SK-N-SH (cell line): Measurements from ENCODE around the gene MOK. TPM values are rescaled to one million over a fixed set of nuclear protein-coding genes. Genes with fewer than 3 reads are reported as not detected.

Experiments used
- CTCF ChIA-PET: fragments of 300-600, 350-600 bp; formaldehyde crosslinking; extraction: SDS; loops from one replicate; lab custom pipeline; 2021; lab: Yijun Ruan, JAX
- POLR2A ChIA-PET: fragments of 350-600 bp; sonication (Branson Sonifier 250); formaldehyde crosslinking; extraction: SDS; loops from one replicate; lab custom pipeline; 2020; ENCODE audit warnings: antibody characterized with exemption, inconsistent platforms; lab: Yijun Ruan, JAX
- DNase-seq: peaks from one replicate; pipeline ENCODE4 v3.0.0; 2012
- H2AFZ ChIP-seq: fragments of 200-600 bp; sonication (generic); 2 replicates; pipeline ENCODE4 v1.8.1; 2016; ENCODE audit warnings: antibody characterized with exemption, mild to moderate bottlenecking, low read depth
- H3F3A ChIP-seq: fragments of 200-600 bp; sonication (generic); replicated peaks from 2 replicates; pipeline ENCODE3; 2016; ENCODE audit warnings: antibody characterized with exemption, mild to moderate bottlenecking; ENCODE audit not compliant: insufficient read depth
- H3K27ac ChIP-seq, 2 experiments: fragments of 200-500 bp in 1 of 2; fragments of 200-600 bp in 1 of 2; sonication (Bioruptor generic) in 1 of 2; sonication (generic), shearing (Covaris generic) in 1 of 2; 2 replicates each; pipeline versions ENCODE4 v1.5.1 to v1.6.1; 2014 to 2016; ENCODE audit warnings: low read depth in 2 of 2, inconsistent platforms in 1 of 2, low read length in 1 of 2, mild to moderate bottlenecking in 1 of 2, mixed read lengths in 1 of 2
- H3K27me3 ChIP-seq: fragments of 200-600 bp; sonication (generic), shearing (Covaris generic); 2 replicates; pipeline ENCODE4 v1.6.1; 2016; ENCODE audit warnings: mixed run types; ENCODE audit not compliant: insufficient read depth
- H3K36me3 ChIP-seq, 2 experiments: fragments of 200-500 bp in 1 of 2; fragments of 200-600 bp in 1 of 2; sonication (Bioruptor generic) in 1 of 2; sonication (generic) in 1 of 2; replicated peaks in 1 of 2; 2 replicates each; pipeline versions ENCODE3 to v1.5.1; 2014 to 2016; ENCODE audit warnings: low read length in 1 of 2, mild to moderate bottlenecking in 1 of 2; ENCODE audit not compliant: insufficient read depth in 2 of 2, control insufficient read depth in 1 of 2
- H3K4me1 ChIP-seq, 2 experiments: fragments of 200-500 bp in 1 of 2; fragments of 200-600 bp in 1 of 2; sonication (Bioruptor generic) in 1 of 2; sonication (generic), shearing (Covaris generic) in 1 of 2; 2 replicates each; pipeline versions ENCODE4 v1.5.1 to v1.6.1; 2014 to 2016; ENCODE audit warnings: low read depth in 1 of 2, low read length in 1 of 2, mixed run types in 1 of 2; ENCODE audit not compliant: insufficient read depth in 2 of 2, control insufficient read depth in 1 of 2
- H3K4me2 ChIP-seq: fragments of 200-600 bp; sonication (generic), shearing (Covaris generic); 2 replicates; pipeline ENCODE4 v1.6.1; 2017; ENCODE audit warnings: mixed run types
- H3K4me3 ChIP-seq, 2 experiments: fragments of 200-500 bp in 1 of 2; fragments of 200-600 bp in 1 of 2; sonication (Bioruptor generic) in 1 of 2; sonication (generic), shearing (Covaris generic) in 1 of 2; 2 replicates each; pipeline versions ENCODE4 v1.5.1 to v1.8.1; 2014 to 2016; ENCODE audit warnings: low read depth in 2 of 2, inconsistent platforms in 1 of 2, low read length in 1 of 2, mild to moderate bottlenecking in 1 of 2, mixed read lengths in 1 of 2, moderate library complexity in 1 of 2
- H3K79me2 ChIP-seq: fragments of 200-600 bp; sonication (generic); 2 replicates; pipeline ENCODE4 v1.8.1; 2017; ENCODE audit warnings: mild to moderate bottlenecking; ENCODE audit not compliant: insufficient read depth
- H3K9ac ChIP-seq: fragments of 200-600 bp; sonication (generic); 2 replicates; pipeline ENCODE4 v1.6.1; 2017; ENCODE audit warnings: mixed run types
- H3K9me2 ChIP-seq: fragments of 200-600 bp; sonication (generic); 2 replicates; pipeline ENCODE4 v1.6.1; 2017; ENCODE audit warnings: mixed run types
- H3K9me3 ChIP-seq: fragments of 200-600 bp; sonication (generic); 2 replicates; pipeline ENCODE4 v1.6.1; 2017; ENCODE audit warnings: mixed run types, mild to moderate bottlenecking, moderate library complexity
- H4K20me1 ChIP-seq: fragments of 200-600 bp; sonication (generic); 2 replicates; pipeline ENCODE4 v1.6.1; 2017; ENCODE audit warnings: mild to moderate bottlenecking, mixed run types; ENCODE audit not compliant: insufficient read depth
- CHD2 ChIP-seq: fragments of 150-350 bp; IDR thresholded peaks from 2 replicates; pipeline ENCODE4 v1.6.1; 2018; ENCODE audit warnings: low read length; ENCODE audit not compliant: partially characterized antibody
- ELF1 ChIP-seq: IDR thresholded peaks from 2 replicates; pipeline ENCODE4 v1.4.0; 2012
- EP300 ChIP-seq, 2 experiments: IDR thresholded peaks; 2 replicates each; pipeline versions ENCODE4 v1.4.0 to v1.6.1; 2012; ENCODE audit warnings: borderline replicate concordance in 1 of 2, low read depth in 1 of 2, low read length in 1 of 2
- FOSL2 ChIP-seq: IDR thresholded peaks from 2 replicates; pipeline ENCODE4 v1.4.0; 2012; ENCODE audit warnings: low read depth, mild to moderate bottlenecking, moderate library complexity, borderline replicate concordance
- FOXJ3 ChIP-seq: sonication (generic); formaldehyde crosslinking; IDR thresholded peaks from 2 replicates; pipeline ENCODE4 v1.5.1; 2020; ENCODE audit warnings: mild to moderate bottlenecking, missing genetic modification reagents
- FOXM1 ChIP-seq: IDR thresholded peaks from 2 replicates; pipeline ENCODE4 v1.4.0; 2012; ENCODE audit warnings: low read depth, mild to moderate bottlenecking
- JUND ChIP-seq: IDR thresholded peaks from 2 replicates; pipeline ENCODE4 v1.4.0; 2012
- MEF2A ChIP-seq: IDR thresholded peaks from 2 replicates; pipeline ENCODE4 v1.4.0; 2012; ENCODE audit warnings: low read depth, borderline replicate concordance
- RAD21 ChIP-seq: IDR thresholded peaks from 2 replicates; pipeline ENCODE4 v1.6.1; 2012; ENCODE audit warnings: mild to moderate bottlenecking, low read length
- RFX5 ChIP-seq: IDR thresholded peaks from 2 replicates; pipeline ENCODE4 v1.6.1; 2012; ENCODE audit warnings: mild to moderate bottlenecking, improper control_type of control experiment, low read length
- RXRA ChIP-seq: IDR thresholded peaks from 2 replicates; pipeline ENCODE4 v1.4.0; 2012; ENCODE audit warnings: low read depth, mild to moderate bottlenecking, borderline replicate concordance
- SMC3 ChIP-seq: IDR thresholded peaks from 2 replicates; pipeline ENCODE4 v1.6.1; 2012; ENCODE audit warnings: low read depth, low read length, improper control_type of control experiment
- TAF1 ChIP-seq: IDR thresholded peaks from 2 replicates; pipeline ENCODE4 v1.6.1; 2012; ENCODE audit warnings: low read depth, mild to moderate bottlenecking, low read length, moderate library complexity, borderline replicate concordance
- WGBS: methylation state at CpG from one replicate; pipeline ENCODE4 v1.1.6; 2017; ENCODE audit warnings: low lambda C conversion rate; 5-methylcytosine and 5-hydroxymethylcytosine counted together
- polyA plus RNA-seq, 3 experiments: library from polyadenylated mRNA; depleted of rRNA; stranded (reverse); fragments of >200 nt; gene quantifications; 2 replicates each; pipeline ENCODE4 v1.2.3, GENCODE V29; 2012
- TF ChIP-seq, protein P1 (sequence below): IDR thresholded peaks from 2 replicates; pipeline ENCODE4 v1.4.0; 2012; ENCODE audit warnings: low read depth, borderline replicate concordance
- TF ChIP-seq, protein P2 (sequence below): IDR thresholded peaks from 2 replicates; pipeline ENCODE4 v1.6.1; 2012; ENCODE audit warnings: mild to moderate bottlenecking, low read depth, low read length, moderate library complexity
- TF ChIP-seq, protein P3 (sequence below): fragments of 150-350 bp; IDR thresholded peaks from 2 replicates; pipeline ENCODE4 v1.6.1; 2016; ENCODE audit warnings: mild to moderate bottlenecking, low read depth, low read length
- TF ChIP-seq, protein P4 (sequence below): fragments of 200-600 bp; sonication (generic); IDR thresholded peaks from 2 replicates; pipeline ENCODE4 v1.6.1; 2017; ENCODE audit warnings: antibody characterized with exemption, mild to moderate bottlenecking, moderate library complexity

The MOK gene
- polyA plus RNA-seq, 1 of the 3 experiments (the other 2 are of a cell fraction): 13.3 TPM

DNA sequence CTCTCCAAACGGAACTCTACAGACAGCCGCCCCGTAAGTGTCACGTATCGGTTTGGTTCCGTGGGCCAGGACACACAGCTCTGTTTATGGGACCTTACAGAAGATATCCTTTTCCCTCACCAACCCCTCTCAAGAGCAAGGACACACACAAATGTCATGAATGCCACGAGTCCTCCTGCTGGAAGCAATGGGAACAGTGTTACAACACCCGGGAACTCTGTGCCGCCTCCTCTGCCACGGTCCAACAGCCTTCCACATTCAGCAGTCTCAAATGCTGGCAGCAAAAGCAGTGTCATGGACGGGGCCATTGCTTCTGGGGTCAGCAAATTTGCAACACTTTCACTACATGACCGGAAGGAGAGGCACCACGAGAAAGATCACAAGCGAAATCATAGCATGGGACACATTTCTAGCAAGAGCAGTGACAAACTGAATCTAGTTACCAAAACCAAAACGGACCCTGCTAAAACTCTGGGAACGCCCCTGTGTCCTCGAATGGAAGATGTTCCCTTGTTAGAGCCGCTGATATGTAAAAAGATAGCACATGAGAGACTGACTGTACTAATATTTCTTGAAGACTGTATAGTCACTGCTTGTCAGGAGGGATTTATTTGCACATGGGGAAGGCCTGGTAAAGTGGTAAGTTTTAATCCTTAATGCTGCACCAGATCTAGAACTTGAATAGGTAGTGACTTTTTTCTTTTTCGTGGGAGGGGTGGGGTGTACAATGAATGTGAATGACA is 95.6 kb downstream of the MOK start:
- H3K36me3 ChIP-seq: peaks cover 26 to 41% of the 10 kb centered on the region in 2 experiments
- H3K9me2 ChIP-seq: no peaks in the 10 kb centered on the region
- peaks cover 14% of the 10 kb centered on the region; the same call in 1 of the 2 replicates for H3K79me2 ChIP-seq
- peak; percentile 67 for DNase-seq
- TF ChIP-seq SMC3 (peak; percentile 55; the same call in 1 of the 2 replicates), FOSL2 (no peak), FOXJ3 (CRISPR knock-in tag) (no peak), RXRA (no peak), JUND (no peak), RFX5 (no peak), EP300 (IDR thresholded peaks at IDR 0.05; ENCODE audit: borderline replicate concordance in 1 of 2, low read depth in 1 of 2, low read length in 1 of 2) (no peak), RAD21 (peak; percentile 75), ELF1 (no peak), MEF2A (no peak), CHD2 (no peak), TAF1 (no peak), FOXM1 (no peak)
- TF ChIP-seq, protein P1, sequence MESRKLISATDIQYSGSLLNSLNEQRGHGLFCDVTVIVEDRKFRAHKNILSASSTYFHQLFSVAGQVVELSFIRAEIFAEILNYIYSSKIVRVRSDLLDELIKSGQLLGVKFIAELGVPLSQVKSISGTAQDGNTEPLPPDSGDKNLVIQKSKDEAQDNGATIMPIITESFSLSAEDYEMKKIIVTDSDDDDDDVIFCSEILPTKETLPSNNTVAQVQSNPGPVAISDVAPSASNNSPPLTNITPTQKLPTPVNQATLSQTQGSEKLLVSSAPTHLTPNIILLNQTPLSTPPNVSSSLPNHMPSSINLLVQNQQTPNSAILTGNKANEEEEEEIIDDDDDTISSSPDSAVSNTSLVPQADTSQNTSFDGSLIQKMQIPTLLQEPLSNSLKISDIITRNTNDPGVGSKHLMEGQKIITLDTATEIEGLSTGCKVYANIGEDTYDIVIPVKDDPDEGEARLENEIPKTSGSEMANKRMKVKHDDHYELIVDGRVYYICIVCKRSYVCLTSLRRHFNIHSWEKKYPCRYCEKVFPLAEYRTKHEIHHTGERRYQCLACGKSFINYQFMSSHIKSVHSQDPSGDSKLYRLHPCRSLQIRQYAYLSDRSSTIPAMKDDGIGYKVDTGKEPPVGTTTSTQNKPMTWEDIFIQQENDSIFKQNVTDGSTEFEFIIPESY: no peak
- TF ChIP-seq, protein P2, sequence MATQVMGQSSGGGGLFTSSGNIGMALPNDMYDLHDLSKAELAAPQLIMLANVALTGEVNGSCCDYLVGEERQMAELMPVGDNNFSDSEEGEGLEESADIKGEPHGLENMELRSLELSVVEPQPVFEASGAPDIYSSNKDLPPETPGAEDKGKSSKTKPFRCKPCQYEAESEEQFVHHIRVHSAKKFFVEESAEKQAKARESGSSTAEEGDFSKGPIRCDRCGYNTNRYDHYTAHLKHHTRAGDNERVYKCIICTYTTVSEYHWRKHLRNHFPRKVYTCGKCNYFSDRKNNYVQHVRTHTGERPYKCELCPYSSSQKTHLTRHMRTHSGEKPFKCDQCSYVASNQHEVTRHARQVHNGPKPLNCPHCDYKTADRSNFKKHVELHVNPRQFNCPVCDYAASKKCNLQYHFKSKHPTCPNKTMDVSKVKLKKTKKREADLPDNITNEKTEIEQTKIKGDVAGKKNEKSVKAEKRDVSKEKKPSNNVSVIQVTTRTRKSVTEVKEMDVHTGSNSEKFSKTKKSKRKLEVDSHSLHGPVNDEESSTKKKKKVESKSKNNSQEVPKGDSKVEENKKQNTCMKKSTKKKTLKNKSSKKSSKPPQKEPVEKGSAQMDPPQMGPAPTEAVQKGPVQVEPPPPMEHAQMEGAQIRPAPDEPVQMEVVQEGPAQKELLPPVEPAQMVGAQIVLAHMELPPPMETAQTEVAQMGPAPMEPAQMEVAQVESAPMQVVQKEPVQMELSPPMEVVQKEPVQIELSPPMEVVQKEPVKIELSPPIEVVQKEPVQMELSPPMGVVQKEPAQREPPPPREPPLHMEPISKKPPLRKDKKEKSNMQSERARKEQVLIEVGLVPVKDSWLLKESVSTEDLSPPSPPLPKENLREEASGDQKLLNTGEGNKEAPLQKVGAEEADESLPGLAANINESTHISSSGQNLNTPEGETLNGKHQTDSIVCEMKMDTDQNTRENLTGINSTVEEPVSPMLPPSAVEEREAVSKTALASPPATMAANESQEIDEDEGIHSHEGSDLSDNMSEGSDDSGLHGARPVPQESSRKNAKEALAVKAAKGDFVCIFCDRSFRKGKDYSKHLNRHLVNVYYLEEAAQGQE: no peak
- TF ChIP-seq, protein P3, sequence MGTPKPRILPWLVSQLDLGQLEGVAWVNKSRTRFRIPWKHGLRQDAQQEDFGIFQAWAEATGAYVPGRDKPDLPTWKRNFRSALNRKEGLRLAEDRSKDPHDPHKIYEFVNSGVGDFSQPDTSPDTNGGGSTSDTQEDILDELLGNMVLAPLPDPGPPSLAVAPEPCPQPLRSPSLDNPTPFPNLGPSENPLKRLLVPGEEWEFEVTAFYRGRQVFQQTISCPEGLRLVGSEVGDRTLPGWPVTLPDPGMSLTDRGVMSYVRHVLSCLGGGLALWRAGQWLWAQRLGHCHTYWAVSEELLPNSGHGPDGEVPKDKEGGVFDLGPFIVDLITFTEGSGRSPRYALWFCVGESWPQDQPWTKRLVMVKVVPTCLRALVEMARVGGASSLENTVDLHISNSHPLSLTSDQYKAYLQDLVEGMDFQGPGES: no peak
- TF ChIP-seq, protein P4, sequence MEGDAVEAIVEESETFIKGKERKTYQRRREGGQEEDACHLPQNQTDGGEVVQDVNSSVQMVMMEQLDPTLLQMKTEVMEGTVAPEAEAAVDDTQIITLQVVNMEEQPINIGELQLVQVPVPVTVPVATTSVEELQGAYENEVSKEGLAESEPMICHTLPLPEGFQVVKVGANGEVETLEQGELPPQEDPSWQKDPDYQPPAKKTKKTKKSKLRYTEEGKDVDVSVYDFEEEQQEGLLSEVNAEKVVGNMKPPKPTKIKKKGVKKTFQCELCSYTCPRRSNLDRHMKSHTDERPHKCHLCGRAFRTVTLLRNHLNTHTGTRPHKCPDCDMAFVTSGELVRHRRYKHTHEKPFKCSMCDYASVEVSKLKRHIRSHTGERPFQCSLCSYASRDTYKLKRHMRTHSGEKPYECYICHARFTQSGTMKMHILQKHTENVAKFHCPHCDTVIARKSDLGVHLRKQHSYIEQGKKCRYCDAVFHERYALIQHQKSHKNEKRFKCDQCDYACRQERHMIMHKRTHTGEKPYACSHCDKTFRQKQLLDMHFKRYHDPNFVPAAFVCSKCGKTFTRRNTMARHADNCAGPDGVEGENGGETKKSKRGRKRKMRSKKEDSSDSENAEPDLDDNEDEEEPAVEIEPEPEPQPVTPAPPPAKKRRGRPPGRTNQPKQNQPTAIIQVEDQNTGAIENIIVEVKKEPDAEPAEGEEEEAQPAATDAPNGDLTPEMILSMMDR: peak; percentile 44
- no peak overlapping the region for H2AFZ ChIP-seq
- H3F3A ChIP-seq: no peaks in the 10 kb centered on the region
- H3K9ac ChIP-seq: no peak overlapping the region
- H3K4me2 ChIP-seq: no peak overlapping the region
- H3K27ac ChIP-seq: no peak overlapping the region; a peak in 1 of 4 replicates
- WGBS: 86% methylated on average over 19 of the region's 19 CpGs
- CTCF ChIA-PET: interaction anchor here (0.6 to 1.2 kb wide), 3 partner anchors 70 to 147 kb away, joined by 3 to 4 read pairs (median 4); partner anchors contain the start of gene WDR20
- H3K27me3 ChIP-seq: no peaks in the 10 kb centered on the region
- no peaks in the 10 kb centered on the region for H4K20me1 ChIP-seq
- POLR2A ChIA-PET: no interaction called here
- no peak overlapping the region for H3K4me3 ChIP-seq
- H3K4me1 ChIP-seq: peaks cover 0 to 19% of the 10 kb centered on the region in 2 experiments; a peak in 1 of 4 replicates
- H3K9me3 ChIP-seq: no peaks in the 10 kb centered on the region
